GM12865 (cell line): Measurements from ENCODE around the gene OR11H7.
"Not testable (repeated sequence)": the region's sequence is repeated elsewhere in the genome, so short reads cannot be mapped to it uniquely, and the experiment has no call there.

Source experiments
- DNase-seq: peaks from one replicate; pipeline ENCODE4 v3.0.0; 2010; ENCODE audit warnings: low read depth
- H3K4me3 ChIP-seq: 2 replicates; pipeline ENCODE4 v1.5.1; 2011; ENCODE audit warnings: mild to moderate bottlenecking, low read depth, low read length, control low read depth
- TF ChIP-seq, protein P1 (sequence below): IDR thresholded peaks from 2 replicates; pipeline ENCODE4 v1.5.1; 2011; ENCODE audit warnings: low read length, control low read depth, low read depth, inconsistent platforms; ENCODE audit not compliant: insufficient read depth; ENCODE audit errors: missing control alignments

OR11H7 gene

DNA sequence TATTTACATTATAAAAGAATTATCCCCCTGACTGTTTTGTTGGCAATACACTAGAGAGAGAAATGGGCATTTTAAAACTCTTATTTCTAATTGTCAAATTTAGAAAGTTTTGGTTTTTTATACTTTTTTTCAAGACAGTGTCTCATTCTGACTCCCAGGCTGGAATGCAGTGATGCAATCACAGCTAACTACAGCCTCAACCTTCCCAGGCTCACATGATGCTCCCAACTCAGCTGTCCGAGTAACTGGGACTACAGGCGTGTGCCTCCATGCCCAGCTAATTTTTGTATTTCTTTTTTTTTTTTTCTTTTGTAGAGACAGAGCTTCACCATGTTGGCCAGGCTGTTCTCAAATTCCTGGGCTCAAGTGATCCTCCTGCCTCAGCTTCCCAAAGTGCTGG lies 13.6 kb upstream of the OR11H7 start:
- TF ChIP-seq, protein P1, sequence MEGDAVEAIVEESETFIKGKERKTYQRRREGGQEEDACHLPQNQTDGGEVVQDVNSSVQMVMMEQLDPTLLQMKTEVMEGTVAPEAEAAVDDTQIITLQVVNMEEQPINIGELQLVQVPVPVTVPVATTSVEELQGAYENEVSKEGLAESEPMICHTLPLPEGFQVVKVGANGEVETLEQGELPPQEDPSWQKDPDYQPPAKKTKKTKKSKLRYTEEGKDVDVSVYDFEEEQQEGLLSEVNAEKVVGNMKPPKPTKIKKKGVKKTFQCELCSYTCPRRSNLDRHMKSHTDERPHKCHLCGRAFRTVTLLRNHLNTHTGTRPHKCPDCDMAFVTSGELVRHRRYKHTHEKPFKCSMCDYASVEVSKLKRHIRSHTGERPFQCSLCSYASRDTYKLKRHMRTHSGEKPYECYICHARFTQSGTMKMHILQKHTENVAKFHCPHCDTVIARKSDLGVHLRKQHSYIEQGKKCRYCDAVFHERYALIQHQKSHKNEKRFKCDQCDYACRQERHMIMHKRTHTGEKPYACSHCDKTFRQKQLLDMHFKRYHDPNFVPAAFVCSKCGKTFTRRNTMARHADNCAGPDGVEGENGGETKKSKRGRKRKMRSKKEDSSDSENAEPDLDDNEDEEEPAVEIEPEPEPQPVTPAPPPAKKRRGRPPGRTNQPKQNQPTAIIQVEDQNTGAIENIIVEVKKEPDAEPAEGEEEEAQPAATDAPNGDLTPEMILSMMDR = no peak
- no peak overlapping the region for H3K4me3 ChIP-seq
- no peak for DNase-seq

DNA sequence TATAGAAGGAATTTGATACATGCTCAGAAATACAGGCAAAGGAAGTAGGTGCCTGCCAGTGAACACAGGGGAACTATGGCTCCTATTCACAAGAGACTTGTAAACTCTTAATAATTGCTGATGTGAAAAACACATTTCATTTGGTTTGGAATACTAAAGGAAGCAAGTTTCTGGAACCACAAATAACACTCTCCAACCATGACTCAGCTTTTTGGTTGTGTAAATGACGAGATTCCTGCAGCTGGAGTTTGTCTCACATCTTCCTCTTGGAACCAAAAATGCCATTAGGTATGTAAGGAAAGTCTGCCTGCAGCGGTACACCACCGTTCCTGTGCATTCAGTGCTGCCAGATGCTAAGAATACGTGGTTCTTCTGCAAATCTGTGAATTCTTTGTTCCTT lies 9.7 kb upstream of the OR11H7 start:
- DNase-seq = no peak
- TF ChIP-seq, protein P1 = no peak
- H3K4me3 ChIP-seq = no peak overlapping the region

DNA sequence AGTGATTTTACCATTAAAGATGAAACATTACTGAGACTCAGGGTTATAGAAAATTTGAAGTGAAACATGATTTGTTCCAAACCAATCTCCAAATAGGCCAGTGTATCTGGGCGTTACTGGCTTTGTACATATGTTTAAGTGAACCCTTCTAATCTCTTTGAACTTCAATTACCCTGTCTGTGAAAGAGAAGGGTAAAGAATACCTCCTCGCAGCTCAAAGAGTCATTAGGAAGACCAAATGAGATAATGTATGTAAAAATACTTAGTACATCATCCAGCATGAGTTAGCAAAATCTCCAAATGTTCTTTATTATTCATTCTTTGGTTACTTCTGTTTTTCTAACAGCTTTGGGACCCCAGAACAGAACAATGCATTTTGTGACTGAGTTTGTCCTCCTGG lies 5.4 kb upstream of the OR11H7 start, which contains the start of gene OR11H6:
Gene OR11H6, plus strand, starts transcription at position 301 of the 400 bp plus-strand sequence. Its CDS starts 0 bp downstream, at position 301.
- no peak within 1 kb of the TSS for H3K4me3 ChIP-seq
- TF ChIP-seq, protein P1 = no peak
- no peak for DNase-seq

DNA sequence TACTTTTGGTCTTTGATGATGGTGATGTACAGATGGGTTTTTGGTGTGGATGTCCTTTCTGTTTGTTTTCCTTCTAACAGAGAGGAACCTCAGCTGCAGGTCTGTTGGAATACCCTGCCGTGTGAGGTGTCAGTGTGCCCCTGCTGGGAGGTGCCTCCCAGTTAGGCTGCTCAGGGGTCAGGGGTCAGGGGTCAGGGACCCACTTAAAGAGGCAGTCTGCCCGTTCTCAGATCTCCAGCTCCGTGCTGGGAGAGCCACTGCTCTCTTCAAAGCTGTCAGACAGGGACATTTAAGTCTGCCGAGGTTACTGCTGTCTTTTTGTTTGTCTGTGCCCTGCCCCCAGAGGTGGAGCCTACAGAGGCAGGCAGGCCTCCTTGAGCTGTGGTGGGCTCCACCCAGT lies 6.6 kb downstream of the OR11H7 start:
- not testable (repeated sequence) for DNase-seq, H3K4me3 ChIP-seq

DNA sequence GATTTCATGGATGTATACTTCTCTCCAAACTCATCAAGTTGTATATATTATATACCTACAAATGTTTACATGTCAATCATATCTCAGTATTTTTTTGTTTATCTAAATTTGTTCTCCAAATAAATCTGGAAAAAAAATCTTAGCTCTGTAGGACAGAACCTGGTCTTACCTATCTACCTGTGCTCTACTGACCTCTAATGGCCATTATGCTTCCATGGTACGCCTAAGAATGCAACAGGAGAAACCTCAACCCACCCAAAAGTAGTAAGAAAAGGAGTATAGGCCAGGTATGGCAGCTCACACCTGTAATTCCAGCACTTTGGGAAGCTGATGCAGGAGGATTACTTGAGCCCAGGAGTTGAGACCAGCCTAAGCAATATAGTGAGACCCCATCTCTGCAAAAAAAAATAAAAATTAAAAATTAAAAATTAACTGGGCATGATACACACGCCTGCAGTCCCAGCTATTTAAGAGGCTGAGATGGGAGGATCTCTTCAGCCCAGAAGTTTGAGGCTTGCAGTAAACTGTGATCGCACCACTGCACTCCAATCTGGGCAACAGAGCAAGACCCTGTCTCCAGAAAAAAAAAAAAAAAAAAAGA lies 19.0 kb downstream of the OR11H7 start:
- H3K4me3 ChIP-seq = no peak overlapping the region
- peak; percentile 33 for DNase-seq
- TF ChIP-seq, protein P1 = peak; percentile 24

DNA sequence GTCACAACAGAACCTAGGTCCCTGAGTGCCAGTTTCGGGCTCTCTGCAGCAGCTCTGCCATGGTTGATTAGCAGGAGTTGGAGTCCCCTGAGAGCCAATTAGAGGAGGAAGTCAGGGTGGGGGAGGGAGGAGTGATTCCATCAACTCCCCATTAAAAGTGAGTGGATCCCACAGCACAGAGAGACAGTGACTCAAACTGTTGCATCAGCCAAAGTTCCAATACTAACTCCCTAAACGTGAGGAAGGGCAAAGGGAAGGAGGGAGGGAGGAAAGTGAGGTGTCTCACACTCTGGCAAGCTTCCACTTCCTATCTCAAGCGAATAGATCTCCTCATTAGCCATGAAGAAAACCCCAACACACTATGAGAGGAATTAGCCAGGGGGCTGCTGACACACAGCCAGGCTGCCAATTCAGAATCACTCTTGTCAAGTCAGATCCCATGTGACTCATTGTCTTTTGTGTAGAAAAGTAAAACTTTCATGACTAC lies 33.9 kb downstream of the OR11H7 start:
- peak; percentile 19 for DNase-seq
- TF ChIP-seq, protein P1 = no peak
- no peak overlapping the region for H3K4me3 ChIP-seq

DNA sequence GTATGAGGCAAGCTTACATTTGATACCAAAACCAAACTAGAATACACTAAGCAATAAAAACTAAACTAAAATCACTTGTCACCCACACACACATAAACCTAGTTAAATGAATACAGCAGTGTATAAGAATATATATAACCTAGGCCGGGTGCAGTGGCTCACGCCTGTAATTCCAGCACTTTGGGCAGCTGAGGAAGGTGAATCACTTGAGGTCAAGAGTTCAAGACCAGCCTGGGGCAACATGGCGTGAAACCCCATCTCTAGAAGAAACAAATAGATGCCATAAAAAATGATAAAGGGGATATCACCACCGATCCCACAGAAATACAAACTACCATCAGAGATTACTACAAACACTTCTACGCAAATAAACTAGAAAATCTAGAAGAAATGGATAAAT lies 35.6 kb downstream of the OR11H7 start:
- not testable (repeated sequence) for DNase-seq, H3K4me3 ChIP-seq

DNA sequence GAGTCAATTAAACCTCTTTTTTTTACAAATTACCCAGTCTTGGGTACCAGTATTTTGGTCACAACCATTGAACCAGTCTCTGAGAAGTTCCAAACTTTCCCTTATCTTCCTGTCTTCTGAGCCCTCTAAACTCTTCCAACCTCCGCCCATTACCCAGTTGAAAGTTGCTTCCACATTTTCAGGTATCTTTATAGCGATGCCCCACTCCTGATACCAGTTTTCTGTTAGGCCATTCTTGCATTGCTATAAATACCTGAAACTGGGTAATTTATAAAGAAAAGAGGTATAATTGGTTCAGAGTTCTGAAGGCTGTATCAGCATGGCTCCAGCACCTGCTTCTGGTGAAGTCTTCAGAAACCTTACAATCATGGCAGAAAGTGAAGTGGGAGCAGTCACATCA lies 45.3 kb downstream of the OR11H7 start:
- TF ChIP-seq, protein P1 = no peak
- no peak overlapping the region for H3K4me3 ChIP-seq
- no peak for DNase-seq
